HEK293T (cell line): ENCODE measurements around the gene CXCL9.

Experiments used
- BHLHE40 ChIP-seq: fragments of 450-650 bp; IDR thresholded peaks from 2 replicates; pipeline ENCODE4 v1.6.1; 2016; ENCODE audit warnings: mild to moderate bottlenecking, moderate library complexity, borderline replicate concordance
- CTBP1 ChIP-seq: fragments of 450-650 bp; IDR thresholded peaks from 2 replicates; pipeline ENCODE4 v1.6.1; 2016; ENCODE audit warnings: borderline replicate concordance
- ELF4 ChIP-seq: fragments of 450-650 bp; IDR thresholded peaks from 2 replicates; pipeline ENCODE4 v1.6.1; 2017; ENCODE audit warnings: antibody characterized with exemption
- FOXA1 ChIP-seq: fragments of 450-650 bp; IDR thresholded peaks from 2 replicates; pipeline ENCODE4 v1.6.1; 2016; ENCODE audit warnings: mild to moderate bottlenecking
- FOXK2 ChIP-seq: fragments of 450-650 bp; IDR thresholded peaks from 2 replicates; pipeline ENCODE4 v1.6.1; 2016; ENCODE audit warnings: mild to moderate bottlenecking
- FOXM1 ChIP-seq: fragments of 450-650 bp; IDR thresholded peaks from 2 replicates; pipeline ENCODE4 v1.6.1; 2017; ENCODE audit warnings: mild to moderate bottlenecking, borderline replicate concordance
- HDGF ChIP-seq: fragments of 450-650 bp; IDR thresholded peaks from 2 replicates; pipeline ENCODE4 v1.6.1; 2017; ENCODE audit warnings: antibody characterized with exemption, borderline replicate concordance
- NFRKB ChIP-seq: fragments of 450-650 bp; IDR thresholded peaks from 2 replicates; pipeline ENCODE4 v1.6.1; 2016; ENCODE audit warnings: mild to moderate bottlenecking, moderate library complexity
- SP1 ChIP-seq: fragments of 450-650 bp; IDR thresholded peaks from 2 replicates; pipeline ENCODE4 v1.6.1; 2017
- TARDBP ChIP-seq: fragments of 450-650 bp; IDR thresholded peaks from 2 replicates; pipeline ENCODE4 v1.6.1; 2016
- ZNF384 ChIP-seq: fragments of 450-650 bp; IDR thresholded peaks from 2 replicates; pipeline ENCODE4 v1.6.1; 2016
- TF ChIP-seq, protein P1 (sequence below): fragments of 450-650 bp; IDR thresholded peaks from 2 replicates; pipeline ENCODE4 v1.6.1; 2016

DNA sequence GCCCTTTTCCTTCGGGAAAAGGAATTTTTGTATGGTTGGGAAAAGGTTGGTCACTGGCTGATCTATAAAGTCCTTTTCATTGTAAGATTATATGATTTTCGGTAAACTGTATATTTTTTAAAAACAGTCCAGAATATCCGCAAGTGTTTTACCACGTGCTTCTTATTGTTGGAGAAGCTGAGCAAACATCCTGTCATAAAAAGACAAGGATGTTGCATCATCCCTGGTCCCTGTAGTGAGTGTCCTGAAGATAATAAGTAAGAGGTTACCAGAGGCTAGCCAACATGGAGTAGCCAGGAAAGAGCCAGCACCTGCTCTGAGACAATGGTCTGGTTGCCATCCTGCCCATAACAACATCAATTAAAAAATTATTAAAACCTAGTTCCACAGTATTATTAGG is 5.1 kb downstream of the CXCL9 start:
- TF ChIP-seq HDGF: no peak
- TF ChIP-seq NFRKB: no peak
- no peak for TF ChIP-seq BHLHE40
- TF ChIP-seq FOXK2: no peak
- no peak for TF ChIP-seq SP1
- TF ChIP-seq, protein P1, sequence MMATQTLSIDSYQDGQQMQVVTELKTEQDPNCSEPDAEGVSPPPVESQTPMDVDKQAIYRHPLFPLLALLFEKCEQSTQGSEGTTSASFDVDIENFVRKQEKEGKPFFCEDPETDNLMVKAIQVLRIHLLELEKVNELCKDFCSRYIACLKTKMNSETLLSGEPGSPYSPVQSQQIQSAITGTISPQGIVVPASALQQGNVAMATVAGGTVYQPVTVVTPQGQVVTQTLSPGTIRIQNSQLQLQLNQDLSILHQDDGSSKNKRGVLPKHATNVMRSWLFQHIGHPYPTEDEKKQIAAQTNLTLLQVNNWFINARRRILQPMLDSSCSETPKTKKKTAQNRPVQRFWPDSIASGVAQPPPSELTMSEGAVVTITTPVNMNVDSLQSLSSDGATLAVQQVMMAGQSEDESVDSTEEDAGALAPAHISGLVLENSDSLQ: no peak
- no peak for TF ChIP-seq ZNF384
- no peak for TF ChIP-seq FOXM1
- TF ChIP-seq TARDBP: no peak
- no peak for TF ChIP-seq CTBP1
- no peak for TF ChIP-seq ELF4
- TF ChIP-seq FOXA1: no peak
